DMS53 (cell line): ENCODE results near the gene RPL38.

Experiments used
- DNase-seq: peaks from one replicate; lab custom pipeline; 2025; lab: John Stamatoyannopoulos, UW

RPL38 gene

DNA sequence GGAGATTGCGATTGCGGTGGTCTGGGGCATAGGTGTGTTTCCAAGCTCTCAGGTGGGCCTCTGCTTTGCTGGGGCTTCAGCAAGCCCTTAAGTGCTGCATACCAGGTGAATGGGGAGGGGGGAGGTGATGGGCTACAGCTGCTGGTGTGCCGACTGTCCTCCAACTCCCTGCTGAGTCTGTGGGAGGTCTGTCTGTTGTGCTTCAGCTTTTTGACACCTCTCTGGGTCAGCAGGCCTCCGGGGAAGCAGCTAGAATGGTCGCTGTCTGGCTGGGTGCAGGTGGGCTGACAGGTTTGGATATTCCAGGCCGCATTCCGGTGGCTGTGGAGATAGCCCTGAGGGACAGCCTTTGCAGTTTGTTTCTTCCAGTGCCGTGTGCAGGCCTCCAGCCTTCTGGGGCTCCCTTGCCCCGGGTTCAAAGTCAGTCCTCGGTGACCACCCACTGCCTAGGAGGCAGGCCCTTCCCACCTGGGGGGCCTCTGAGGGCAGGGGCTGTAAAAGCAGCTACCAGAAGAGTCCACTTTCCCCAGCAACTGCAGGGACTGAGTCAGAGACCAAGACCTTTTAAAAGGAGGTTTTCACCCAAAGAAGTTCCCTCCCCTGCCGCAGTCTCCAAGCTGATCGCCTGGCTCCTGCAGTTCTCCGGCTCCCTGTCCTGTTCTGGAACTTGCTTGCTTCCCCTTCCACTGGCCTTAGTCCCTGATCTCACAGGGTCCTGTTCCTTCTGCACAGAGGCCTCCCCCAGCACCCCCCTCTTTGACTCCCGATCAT lies 7.8 kb downstream of the RPL38 start:
- DNase-seq = peak; percentile 52

DNA sequence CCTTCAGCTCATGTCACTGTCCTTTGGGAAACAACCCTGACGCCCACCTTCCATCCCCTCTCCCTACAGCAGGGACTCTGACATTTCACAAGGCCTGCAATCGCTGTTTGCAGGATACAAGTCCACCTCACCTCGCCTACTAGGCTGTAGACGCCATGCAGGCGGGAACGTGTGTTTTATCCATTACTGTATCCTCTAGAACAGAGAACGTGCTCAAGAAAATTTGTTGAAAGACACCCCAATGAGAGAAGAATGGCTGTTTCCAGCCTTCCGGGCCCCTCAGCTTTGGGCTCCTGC lies 8.4 kb downstream of the RPL38 start:
- peak; percentile 59 for DNase-seq

DNA sequence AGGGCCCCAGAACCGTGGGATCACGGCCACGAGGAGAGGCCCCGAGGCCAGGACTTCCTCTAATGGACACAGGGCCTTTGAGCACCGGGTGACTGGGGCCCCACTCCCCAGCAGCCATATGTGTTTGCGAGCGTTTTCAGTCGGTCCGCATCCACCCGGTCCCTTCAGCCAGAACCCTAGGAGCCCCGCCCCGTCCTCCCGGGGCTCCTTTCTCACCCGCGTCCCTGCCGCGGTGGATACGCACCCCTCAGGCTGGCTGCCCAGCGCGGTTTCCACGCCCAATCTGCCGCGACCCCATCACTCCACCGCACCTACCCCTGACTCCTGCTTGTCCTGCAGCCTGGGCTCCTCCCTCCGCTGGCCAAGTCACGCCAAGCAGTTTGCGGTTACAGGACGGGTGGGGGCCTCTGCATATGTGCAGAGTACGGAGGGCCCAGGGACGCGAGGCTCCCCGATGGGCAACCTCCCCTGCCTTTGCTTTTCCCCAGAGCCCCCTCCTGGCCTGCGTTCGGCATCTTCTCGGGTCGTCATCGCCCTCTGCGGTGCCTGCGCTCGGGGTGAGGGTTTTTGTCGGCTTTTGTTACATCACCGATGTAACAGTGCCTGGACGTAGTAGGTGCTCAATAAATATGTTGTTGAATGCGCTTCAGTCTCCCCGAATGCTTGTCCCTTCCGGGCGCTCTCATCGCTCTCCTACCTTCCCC lies 8.9 kb downstream of the RPL38 start:
- peak; percentile 59 for DNase-seq

DNA sequence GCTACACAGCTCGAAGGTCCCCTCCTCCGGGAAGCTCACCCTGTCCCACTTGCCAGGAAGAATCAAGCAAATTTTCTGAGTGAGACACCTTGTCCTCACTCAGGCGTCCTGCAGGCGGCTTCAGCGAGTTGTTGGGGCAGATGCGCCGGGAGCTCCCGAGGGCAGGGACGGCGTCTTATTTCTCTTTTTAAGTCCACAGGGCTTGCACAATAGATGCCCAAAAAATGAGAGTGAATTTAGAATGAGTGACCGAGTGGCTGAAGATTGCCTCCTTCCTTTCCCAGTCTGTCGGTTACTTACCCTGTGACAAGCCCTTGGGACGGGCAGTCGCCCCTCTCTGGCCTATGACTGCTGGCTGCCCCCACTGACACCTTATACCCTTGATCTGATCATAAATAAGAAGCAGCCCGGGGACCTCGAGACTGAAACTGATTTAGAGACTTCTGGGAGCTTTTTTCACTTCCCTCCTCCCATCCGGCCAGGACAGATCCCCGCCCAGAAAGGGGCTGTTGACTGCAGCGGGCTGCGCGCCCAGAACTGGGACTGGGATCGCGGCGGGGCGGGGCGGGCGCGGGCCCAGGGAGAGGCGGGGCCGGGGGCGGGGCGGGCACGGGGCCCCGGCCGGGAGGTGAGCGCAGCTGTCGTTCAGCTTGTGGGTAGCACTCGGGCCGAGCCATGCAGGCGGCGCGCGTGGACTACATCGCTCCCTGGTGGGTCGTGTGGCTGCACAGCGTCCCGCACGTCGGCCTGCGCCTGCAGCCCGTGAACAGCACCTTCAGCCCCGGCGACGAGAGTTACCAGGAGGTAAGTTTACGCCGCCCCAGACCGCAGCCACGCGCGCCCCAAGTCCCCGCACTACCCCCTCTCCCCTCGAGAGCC lies 9.7 kb downstream of the RPL38 start, which contains the start of gene TTYH2:
TTYH2 (plus strand) TSS at position 659 of the 879 bp plus-strand sequence; CDS start at position 676, 17 bp downstream.
- peak; percentile 94 for DNase-seq

DNA sequence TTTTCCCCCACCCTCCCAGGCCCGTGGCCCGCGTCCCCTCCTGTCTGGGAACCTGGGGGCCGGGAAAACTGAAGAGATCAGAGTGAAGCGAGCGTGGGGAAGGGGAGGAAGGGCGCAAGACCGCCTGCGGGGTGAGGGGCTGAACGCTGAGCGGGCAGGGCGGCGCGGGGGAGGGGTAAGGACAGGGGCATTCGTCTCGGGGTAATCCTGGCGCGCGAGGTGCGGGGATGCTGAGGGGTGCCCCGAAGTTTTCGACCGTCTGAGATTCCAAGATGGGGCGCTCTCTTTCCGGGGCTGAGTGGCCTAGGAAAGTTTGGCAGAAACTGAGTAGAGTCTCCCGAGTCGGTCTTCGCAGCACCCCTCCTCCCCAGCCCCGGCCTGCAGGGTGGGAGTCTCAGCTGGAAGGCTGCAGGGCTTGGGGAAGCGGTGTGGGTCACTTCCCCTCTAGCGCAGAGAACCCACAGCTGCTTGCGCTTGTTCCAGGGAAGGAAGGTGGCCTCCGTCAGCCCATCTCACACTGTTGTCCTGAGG lies 10.4 kb downstream of the RPL38 start:
- DNase-seq = peak; percentile 49

DNA sequence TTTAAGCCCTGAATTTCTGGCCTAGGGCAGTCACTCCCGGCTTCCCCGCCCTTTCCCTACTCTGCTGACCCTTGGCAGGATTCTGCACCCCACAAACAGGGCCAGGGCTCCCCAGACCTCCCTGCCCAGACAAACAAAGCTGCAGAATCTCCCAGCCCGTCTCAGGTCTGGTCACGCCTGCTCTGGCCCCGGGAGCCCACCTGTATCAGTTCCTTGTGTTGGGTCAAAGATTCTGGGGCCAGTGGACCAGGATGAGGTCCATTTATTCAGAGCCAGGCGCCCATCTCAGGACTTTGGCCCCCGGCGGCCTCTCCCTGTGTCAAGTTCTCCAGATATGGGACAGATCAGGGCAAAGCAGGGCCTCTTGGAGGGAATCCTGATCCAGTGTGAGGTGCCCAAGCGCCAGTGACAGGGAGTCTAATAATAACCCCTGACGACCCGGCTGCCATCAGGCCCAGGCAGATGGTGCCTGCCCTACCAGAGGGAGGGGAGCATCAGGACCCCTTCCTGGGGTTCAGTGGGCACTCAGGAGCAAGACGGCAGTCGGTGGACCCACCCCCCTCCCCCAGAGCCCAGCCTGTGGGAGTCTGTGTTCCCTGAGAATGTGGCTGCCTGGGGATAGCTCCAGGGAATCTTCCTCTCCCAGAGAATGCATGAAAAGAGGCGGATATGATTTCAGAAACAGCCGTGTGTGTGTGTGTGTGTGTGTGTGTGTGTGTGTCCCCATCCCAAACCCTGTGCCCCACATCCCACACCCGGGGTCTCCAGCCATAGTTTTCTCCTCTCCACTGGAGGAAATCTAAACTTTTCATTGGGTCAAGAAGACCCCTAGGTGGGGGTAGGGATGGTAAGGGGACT lies 11.2 kb downstream of the RPL38 start:
- DNase-seq = peak; percentile 40

DNA sequence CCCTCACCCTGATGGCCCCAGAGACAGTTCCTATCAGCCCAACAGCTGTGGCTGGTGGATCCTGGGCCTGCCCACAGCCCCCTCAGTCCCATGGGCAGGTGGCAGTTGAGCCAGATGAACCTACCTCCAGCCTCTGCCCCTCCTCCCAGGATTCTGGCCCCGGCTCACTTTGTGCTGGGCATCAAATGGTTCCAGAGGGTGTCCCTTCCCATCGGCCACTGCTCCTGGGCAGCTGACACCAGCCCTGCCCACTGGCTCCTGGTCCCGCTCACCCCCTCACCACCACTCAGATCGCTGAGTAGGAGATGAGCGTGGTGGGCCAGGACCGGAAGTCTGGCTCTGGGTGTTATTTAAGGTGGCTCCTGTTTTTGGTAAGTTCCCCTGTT lies 11.9 kb downstream of the RPL38 start:
- no peak for DNase-seq

DNA sequence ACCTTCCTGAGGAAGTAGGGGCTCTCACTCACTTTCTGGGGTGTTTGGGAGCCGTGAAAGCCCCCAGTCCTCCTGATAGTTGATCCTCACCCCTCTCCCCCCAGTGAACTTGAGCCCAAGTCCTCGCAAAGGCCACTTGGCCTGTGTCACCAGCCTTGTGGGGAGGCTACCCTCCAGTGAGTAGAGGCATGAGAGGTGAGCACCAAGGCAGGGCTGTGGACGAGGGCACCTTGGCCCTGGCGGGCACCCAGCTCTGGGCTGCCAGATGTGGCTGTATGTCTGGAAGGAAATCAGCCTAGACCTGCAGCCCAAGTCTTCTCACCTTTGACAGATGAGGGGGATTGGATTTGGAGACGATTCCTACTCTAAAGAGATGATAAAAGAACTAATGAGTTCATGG lies 13.0 kb downstream of the RPL38 start:
- no peak for DNase-seq

DNA sequence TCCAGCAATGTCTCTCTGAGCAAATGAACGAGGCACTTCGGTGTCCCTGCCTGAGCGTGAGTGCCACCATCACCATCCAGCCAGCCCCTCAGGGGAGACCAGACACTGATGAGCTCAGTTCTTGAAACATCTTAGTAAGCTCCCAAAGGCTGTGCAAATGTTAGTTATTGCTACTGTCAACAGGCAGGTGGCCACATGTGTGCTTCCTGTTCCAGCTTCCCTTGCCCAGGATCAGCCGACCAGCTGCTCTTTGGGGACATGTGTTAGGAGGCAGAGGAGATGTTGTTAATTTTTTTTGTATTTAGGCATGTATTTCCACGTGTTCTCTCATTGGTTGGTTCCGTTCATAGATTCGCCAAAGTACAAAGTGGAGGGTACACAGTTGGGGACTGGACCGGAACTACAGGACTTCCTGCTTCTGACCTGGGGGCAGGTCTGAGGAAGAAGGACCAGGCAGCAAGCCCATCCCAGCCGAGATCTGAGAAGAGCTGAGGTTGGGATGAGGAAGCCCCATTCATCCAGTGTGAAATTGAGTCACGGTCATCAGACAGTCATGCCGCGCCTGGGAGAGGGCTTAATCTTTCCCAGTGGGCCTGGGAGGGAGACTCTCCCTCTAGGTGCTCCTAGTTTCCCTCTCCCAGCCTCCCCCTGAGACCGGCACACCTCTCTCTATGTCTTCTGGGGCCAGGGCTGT lies 13.7 kb downstream of the RPL38 start:
- peak; percentile 96 for DNase-seq

DNA sequence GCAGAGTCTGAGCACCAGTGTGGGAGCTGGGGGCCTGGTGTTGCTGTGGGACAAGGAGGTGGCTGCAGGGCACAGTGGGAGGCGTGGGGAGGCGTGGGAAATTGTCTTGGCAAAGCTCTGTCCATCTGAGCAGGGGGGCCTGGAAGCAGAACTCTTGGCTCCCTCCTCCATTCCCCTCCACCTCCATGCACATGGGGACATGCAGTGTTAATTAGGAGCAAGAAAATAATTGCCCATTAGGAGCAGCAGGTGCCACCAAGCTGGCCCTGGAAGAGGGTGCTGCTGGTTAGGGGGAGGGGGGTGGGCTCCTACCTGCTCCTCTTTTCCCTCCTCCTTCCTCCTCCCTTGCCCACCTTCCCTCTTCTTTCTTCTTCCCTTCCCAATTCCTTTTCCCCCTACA lies 14.4 kb downstream of the RPL38 start:
- DNase-seq = no peak

DNA sequence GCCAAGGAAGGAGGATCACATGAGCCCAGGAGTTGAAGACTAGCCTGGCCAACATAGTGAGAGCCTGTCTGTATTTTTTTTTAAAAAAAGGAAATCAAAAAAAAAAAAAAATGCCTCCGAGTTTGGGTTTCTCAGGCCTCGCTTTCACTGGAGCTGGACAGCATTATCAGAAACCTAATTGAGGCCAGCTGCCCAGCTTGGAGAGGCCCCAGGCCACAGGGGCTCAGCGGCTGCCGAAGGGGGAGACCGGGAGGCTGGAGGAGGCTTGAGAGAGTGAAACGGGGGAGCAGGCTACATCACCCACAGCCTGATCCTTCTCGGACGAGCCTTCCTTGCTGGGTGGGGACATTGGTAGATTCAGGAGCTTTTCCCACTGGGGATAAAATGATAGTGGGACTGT lies 15.0 kb downstream of the RPL38 start:
- DNase-seq = no peak

DNA sequence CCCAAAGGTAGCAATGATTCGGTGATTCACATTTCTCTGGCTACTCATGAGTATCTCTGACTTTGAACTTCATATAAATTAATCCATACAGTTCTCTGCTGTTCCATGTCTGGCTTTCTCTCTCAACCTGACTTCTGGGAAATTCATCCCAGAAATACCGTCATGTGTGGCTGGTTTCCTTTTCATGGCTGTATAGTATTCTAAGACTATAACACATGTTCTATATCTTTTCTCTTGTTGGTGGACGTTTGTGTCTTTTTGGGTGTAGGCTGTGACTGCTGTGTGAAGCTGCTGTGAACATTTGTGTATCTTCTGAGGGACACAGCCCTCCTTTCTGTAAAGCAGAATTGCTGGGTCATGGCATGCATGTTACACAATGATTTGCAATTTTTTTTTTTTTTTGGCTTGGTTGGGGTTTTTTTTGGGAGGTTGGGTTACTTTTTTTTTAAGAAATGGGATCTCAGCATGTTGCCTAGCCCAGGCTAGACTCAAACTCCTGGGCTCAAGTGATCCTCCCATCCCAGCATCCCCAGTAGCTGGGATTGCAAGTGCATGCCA lies 16.2 kb downstream of the RPL38 start:
- DNase-seq = no peak

DNA sequence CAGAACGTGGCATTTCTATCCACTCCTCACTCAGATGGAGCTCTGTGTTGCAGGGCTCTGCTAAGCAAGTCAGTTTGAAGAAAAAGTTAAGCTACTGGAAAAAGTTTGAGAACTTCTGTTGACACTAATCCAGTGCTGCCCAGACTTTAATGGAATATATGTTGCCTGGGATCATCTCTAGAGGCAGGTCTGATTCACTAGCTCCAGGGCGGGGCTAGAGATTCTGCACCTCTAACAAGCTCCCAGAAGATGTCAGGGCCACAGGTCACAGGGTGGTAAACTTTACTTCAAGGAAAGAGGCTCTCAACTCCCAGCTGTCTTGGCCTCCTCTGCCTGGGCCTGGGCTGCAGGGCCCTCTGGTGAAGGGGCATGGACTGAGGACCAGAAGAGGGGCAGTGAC lies 16.7 kb downstream of the RPL38 start:
- no peak for DNase-seq

DNA sequence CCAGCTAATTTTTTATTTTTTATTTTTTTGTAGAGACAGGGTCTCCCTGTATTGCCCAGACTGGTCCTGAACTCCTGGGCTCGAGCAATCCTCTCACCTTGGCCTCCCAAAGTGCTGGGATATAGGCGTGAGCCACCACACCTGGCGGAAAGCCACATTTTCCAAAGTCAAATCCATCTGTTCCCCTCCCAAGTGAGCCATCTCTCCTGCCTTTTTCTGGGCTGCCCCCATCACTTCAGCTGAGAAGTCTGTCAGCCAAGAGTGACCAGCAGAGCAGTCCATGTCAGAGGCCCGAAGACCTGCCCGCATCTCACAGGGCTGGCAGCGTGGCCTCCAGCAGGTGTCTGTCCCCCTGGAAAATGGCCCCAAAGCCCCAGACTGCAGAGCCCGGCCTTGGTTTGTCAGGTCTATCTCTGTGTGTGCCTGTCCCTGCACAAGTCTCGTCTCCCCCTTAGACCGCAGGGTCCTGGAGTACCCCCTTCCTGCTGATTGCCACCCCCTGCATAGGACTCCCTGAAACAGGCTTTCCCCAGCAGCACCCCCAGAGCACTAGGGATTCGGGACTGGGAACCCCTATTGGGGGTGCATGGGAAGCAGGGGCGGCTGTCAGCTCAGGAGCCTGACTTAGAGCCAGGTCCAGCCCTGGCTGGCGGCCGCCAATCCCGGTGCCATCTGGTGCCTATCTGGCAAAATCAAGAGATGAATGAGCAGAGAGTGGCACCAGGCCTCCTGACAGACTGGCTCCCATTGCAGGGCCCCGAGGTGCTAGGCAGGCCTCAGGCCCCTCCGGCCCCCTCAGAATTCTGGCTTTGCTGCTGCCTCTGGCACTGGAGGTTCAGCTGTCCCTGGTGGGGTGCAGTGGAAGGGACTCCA lies 17.7 kb downstream of the RPL38 start:
- DNase-seq = no peak

DNA sequence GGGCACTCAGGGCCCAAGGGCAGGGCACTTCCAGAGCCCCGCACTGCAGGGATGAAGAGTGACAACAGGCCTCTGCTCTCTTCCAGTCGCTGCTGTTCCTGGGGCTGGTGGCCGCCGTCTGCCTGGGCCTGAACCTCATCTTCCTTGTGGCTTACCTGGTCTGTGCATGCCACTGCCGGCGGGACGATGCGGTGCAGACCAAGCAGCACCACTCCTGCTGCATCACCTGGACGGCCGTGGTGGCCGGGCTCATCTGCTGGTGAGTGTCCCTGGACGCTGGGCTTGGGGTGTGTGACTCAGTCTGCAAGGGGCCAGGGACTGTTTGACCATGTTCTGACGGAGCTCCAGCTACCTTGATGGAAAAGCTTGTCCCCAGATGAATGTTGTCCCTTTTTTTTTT lies 18.9 kb downstream of the RPL38 start:
- DNase-seq = no peak

DNA sequence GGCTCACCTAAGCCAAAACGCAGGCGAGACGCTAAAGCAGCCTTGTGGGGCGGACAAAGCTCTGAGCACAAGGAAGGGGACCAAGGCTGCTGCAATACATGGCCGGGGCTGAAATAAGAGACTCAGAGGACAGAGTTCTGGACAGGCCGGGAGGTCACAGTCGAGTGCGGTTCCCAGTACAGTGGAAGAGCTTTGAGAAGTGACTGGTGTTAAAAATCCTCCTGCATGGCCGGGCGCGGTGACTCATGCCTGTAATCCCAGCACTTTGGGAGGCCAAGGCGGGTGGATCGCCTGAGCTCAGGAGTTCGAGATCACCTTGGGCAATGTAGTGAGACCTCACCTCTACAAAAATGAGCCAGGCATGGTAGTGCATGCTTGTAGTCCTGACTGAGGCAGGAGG lies 20.4 kb downstream of the RPL38 start:
- DNase-seq = no peak

DNA sequence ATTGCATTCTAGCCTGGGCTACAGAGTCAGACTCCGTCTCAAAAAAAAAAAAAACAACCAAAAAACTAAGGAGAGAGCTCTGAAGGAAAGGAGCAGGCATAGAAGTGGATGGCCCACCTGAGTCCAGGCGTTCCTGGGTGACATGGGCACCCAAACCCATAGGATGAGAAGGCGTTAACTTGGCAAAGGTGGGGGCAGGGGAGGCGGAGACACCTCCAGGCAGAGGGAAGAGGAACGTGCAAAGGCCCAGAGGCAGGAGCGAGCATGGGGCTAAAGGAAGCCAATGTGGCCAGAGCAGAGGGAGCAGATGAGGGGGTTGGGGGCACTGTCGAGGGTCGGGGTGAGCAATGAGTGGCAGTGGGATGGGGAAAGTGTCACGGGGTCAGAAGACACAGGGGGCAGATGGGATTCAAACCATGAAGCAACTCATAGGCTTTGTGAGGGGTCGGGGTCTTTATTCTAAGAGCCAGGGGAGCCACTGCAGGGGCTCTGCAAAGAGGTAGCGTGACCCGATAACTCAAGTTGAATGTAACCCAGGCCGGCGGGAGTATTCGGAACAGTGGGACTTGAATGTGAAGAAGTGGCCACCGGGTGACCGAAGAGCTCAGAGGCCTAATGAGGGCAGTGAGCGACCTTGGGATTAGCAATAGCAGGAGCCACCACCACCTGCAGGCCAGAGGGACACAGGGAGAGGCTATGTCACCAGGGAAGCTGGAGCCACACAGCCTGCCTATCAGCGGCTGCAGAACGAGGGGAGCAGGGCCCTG lies 21.7 kb downstream of the RPL38 start:
- DNase-seq = no peak

DNA sequence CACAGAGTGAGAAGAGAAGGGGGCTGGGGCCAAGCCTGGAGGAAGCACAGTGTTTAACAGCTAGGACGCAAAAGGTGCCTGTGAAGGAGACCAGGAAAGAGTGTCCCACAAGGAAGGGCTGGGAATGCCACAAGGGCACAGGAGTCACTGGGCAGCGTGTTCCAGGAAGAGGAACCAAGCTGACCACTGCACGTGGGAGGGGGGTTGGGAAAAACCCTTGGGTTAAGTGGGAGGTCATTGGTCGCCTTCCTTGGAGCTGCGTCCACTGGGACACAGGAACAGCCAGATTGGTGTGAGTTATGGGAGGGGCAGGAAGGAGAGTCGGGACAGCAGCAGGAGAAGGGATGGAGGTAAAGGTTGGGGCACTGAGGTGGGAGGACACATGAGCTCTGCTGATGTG lies 22.8 kb downstream of the RPL38 start:
- DNase-seq = no peak
